Gastroesophageal sphincter (tissue), 3 donors: ENCODE results near the gene BBS1.

Experiments
- CTCF ChIP-seq, 4 experiments: fragments of 200-600 bp in 2 of 4; fragments of 450-650 bp in 2 of 4; sonication (generic) in 1 of 4; IDR thresholded peaks; one replicate each; pipeline ENCODE4 v1.5.1; 2017 to 2019; ENCODE audit warnings: antibody characterized with exemption in 4 of 4, mild to moderate bottlenecking in 2 of 4, moderate library complexity in 2 of 4
- EP300 ChIP-seq: sonication (generic); formaldehyde crosslinking; IDR thresholded peaks from one replicate; pipeline ENCODE4 v1.6.1; 2017; ENCODE audit warnings: antibody characterized with exemption, mild to moderate bottlenecking
- POLR2A ChIP-seq, 2 donors: fragments of 450-650 bp; IDR thresholded peaks; one replicate each; pipeline ENCODE4 v1.6.1; 2017; ENCODE audit warnings: antibody characterized with exemption in 2 of 2, mild to moderate bottlenecking in 2 of 2, moderate library complexity in 1 of 2
- POLR2AphosphoS5 ChIP-seq: sonication (generic); formaldehyde crosslinking; IDR thresholded peaks from one replicate; pipeline ENCODE4 v1.6.1; 2017; ENCODE audit warnings: antibody characterized with exemption

GRCh38 chr11:66548041-66548440, 37.6 kb downstream of the BBS1 start:
- TF ChIP-seq CTCF (IDR thresholded peaks at IDR 0.05) (no peak), EP300 (no peak), POLR2A (IDR thresholded peaks at IDR 0.05) (no peak), POLR2AphosphoS5 (no peak)
